Stomach (tissue), 4 donors: Measurements from ENCODE around the gene JAK1.

Experiments
- CTCF ChIP-seq, 7 experiments: fragments of 450-650 bp in 4 of 7; fragments of 200-600 bp in 3 of 7; sonication (generic) in 3 of 7; IDR thresholded peaks; one replicate each; pipeline ENCODE4 v1.5.1; 2016 to 2019; ENCODE audit warnings: antibody characterized with exemption in 7 of 7, control low read depth in 2 of 7, mild to moderate bottlenecking in 1 of 7
- EP300 ChIP-seq: sonication (generic); formaldehyde crosslinking; IDR thresholded peaks from one replicate; pipeline ENCODE4 v1.6.1; 2017; ENCODE audit warnings: antibody characterized with exemption

DNA sequence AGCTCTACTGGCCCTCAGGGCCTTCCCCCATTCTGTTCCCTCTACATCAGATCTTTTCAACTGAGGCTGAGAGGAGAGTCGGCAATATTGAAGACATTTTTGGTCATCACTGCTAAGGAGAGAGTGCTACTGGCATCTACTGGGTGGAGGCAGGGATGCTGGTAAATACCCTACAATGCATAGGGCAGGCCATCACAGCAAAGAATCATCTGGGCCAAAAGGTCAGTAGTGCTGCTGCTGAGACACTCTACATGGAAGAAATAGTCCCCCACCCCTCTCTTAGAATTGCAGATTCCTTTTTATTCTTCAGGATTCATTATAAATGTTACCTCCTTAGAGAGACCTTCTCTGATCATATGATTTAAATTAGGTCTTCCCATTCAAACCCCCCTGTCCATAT, 94.3 kb downstream of the JAK1 start:
- TF ChIP-seq EP300 (no peak), CTCF (IDR thresholded peaks at IDR 0.05) (no peak)
